Activated naive CD4-positive, alpha-beta T cell treated with anti-CD3 and anti-CD28 coated beads for 36 hours (primary cell): ENCODE results near the gene MAPT. TPM values are rescaled to one million over a fixed set of nuclear protein-coding genes. Genes with fewer than 3 reads are reported as not detected.

Source experiments
- CTCF ChIA-PET: fragments of 350-600 bp; sonication (Branson Sonifier 250); formaldehyde crosslinking; loops from one replicate; lab custom pipeline; 2021; ENCODE audit warnings: antibody characterized with exemption; lab: Charles Lee
- DNase-seq: peaks from one replicate; pipeline ENCODE4 v3.0.0-alpha.2; 2020
- H3K27ac Mint-ChIP-seq: one replicate; pipeline ENCODE4 v1.8.0; 2021; ENCODE audit warnings: mild to moderate bottlenecking, mixed read lengths
- H3K27me3 Mint-ChIP-seq: one replicate; pipeline ENCODE4 v1.8.0; 2021; ENCODE audit warnings: low read depth, mixed read lengths
- H3K36me3 Mint-ChIP-seq: one replicate; pipeline ENCODE4 v1.8.0; 2021; ENCODE audit warnings: low read depth, mixed read lengths
- H3K4me1 Mint-ChIP-seq: one replicate; pipeline ENCODE4 v1.8.0; 2021; ENCODE audit warnings: low read depth, mixed read lengths
- H3K4me3 Mint-ChIP-seq: one replicate; pipeline ENCODE4 v1.8.0; 2021; ENCODE audit warnings: mild to moderate bottlenecking, moderate library complexity, mixed read lengths
- H3K9me3 Mint-ChIP-seq: one replicate; pipeline ENCODE4 v1.8.0; 2021; ENCODE audit warnings: mixed read lengths
- intact Hi-C: fragments of 100-400 bp; cut with micrococcal nuclease; formaldehyde crosslinking; loops from one replicate; pipeline ENCODE4 v1.15.1; 2023
- total RNA-seq, 2 experiments: library from RNA; stranded (reverse); gene quantifications; one replicate each; pipeline ENCODE4 v1.2.3, GENCODE V29; 2021

Gene MAPT
- total RNA-seq, 2 experiments from 2014 or later: 0.57 to 0.86 TPM

DNA sequence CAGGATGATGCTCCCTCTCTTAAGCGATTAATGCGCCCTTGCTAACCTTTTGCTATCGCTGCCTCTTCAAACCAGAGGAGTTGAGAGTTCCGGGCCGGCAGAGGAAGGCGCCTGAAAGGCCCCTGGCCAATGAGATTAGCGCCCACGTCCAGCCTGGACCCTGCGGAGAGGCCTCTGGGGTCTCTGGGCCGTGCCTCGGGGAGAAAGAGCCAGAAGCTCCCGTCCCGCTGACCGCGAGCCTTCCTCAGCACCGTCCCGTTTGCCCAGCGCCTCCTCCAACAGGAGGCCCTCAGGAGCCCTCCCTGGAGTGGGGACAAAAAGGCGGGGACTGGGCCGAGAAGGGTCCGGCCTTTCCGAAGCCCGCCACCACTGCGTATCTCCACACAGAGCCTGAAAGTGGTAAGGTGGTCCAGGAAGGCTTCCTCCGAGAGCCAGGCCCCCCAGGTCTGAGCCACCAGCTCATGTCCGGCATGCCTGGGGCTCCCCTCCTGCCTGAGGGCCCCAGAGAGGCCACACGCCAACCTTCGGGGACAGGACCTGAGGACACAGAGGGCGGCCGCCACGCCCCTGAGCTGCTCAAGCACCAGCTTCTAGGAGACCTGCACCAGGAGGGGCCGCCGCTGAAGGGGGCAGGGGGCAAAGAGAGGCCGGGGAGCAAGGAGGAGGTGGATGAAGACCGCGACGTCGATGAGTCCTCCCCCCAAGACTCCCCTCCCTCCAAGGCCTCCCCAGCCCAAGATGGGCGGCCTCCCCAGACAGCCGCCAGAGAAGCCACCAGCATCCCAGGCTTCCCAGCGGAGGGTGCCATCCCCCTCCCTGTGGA, 88.6 kb downstream of the MAPT start:
- CTCF ChIA-PET: no interaction called here
- Mint-ChIP-seq H3K36me3 (no peaks in the 10 kb centered on the region), H3K4me1 (no peaks in the 10 kb centered on the region), H3K4me3 (no peak overlapping the region), H3K27ac (no peak overlapping the region), H3K27me3 (no peaks in the 10 kb centered on the region), H3K9me3 (no peaks in the 10 kb centered on the region)
- intact Hi-C loops: no loop called here
- DNase-seq: no peak

DNA sequence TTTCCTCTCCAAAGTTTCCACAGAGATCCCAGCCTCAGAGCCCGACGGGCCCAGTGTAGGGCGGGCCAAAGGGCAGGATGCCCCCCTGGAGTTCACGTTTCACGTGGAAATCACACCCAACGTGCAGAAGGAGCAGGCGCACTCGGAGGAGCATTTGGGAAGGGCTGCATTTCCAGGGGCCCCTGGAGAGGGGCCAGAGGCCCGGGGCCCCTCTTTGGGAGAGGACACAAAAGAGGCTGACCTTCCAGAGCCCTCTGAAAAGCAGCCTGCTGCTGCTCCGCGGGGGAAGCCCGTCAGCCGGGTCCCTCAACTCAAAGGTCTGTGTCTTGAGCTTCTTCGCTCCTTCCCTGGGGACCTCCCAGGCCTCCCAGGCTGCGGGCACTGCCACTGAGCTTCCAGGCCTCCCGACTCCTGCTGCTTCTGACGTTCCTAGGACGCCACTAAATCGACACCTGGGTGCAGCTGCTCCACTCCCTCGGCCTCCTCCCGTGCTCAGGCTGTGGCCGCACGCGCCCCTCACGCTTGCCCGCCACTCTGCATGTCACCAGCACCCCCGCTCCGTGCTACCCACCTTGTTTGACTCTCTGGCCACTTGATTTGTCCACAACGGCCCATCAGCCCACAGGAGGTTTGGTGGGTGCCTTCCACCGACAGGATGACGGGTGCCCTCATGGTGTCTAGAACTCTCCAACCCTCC, 89.4 kb downstream of the MAPT start:
- no peak overlapping the region for H3K27ac Mint-ChIP-seq
- H3K9me3 Mint-ChIP-seq: no peaks in the 10 kb centered on the region
- intact Hi-C loops: no loop called here
- no peaks in the 10 kb centered on the region for H3K27me3 Mint-ChIP-seq
- no peaks in the 10 kb centered on the region for H3K4me1 Mint-ChIP-seq
- DNase-seq: no peak
- no peak overlapping the region for H3K4me3 Mint-ChIP-seq
- CTCF ChIA-PET: no interaction called here
- H3K36me3 Mint-ChIP-seq: no peaks in the 10 kb centered on the region

DNA sequence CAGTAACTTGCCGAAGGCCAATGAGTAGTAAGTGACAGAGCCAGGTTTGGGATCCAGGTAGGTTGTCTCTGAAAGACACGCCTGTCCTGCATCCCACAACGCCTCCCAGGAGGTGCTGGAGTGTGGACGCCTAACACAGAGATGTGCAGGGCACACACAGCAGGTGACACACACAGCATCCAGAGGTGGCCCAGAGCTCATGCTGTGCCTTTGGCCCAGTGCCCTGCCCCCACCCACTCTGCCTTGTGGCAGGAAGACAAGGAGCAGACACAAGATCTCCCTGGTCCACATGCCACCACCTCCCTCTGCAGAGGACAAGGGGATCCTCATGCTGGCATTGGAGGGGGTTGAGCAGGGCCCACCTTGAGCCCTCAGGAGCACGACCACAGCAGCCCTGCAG, 90.0 kb downstream of the MAPT start:
- H3K36me3 Mint-ChIP-seq: no peaks in the 10 kb centered on the region
- H3K4me1 Mint-ChIP-seq: no peaks in the 10 kb centered on the region
- CTCF ChIA-PET: no interaction called here
- DNase-seq: no peak
- H3K9me3 Mint-ChIP-seq: no peaks in the 10 kb centered on the region
- no peaks in the 10 kb centered on the region for H3K27me3 Mint-ChIP-seq
- no peak overlapping the region for H3K27ac Mint-ChIP-seq
- intact Hi-C loops: no loop called here
- H3K4me3 Mint-ChIP-seq: no peak overlapping the region

DNA sequence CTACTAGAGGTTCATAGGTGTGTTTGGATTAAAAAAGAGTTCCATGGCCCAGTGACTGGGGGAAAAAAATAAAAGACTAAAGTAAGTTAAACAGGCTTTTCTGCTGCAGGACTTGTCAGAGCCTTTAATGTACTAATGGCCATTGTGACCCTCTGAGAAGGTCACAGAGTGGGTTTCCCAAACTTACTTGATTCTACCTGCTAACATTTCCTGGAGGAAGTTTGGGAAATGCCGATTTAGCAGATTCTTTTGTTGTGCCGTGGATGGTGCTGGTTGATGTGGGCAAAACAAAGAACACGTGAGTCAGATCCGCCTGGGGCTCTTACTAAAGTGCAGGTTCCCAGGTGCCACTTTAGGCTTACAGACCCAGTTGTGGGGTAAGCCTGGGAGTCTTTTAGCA, 91.1 kb downstream of the MAPT start:
- no peaks in the 10 kb centered on the region for H3K27me3 Mint-ChIP-seq
- H3K9me3 Mint-ChIP-seq: no peaks in the 10 kb centered on the region
- no peak for DNase-seq
- H3K4me3 Mint-ChIP-seq: no peak overlapping the region
- H3K36me3 Mint-ChIP-seq: no peaks in the 10 kb centered on the region
- no peak overlapping the region for H3K27ac Mint-ChIP-seq
- intact Hi-C loops: no loop called here
- CTCF ChIA-PET: no interaction called here
- no peaks in the 10 kb centered on the region for H3K4me1 Mint-ChIP-seq

DNA sequence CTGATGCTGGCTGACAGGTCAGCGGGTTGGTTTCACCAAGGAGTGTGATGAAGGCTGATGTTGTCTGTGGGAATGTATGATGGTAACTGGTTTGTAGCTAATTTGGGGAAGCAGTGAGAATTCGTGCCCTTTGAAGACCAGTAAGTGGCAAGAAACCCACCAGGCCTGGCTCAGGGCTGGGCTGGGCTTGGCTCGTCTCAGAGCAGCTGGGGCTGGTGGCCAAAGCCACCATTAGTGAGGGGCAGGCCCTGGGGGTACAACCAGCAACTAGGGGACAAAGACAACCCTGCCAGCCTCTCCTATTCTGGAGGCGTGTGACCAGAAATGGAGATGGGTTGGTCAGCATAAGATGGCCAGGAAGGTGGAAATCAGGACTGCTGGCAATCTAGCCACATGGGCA, 91.7 kb downstream of the MAPT start:
- H3K9me3 Mint-ChIP-seq: no peaks in the 10 kb centered on the region
- CTCF ChIA-PET: no interaction called here
- DNase-seq: no peak
- no peaks in the 10 kb centered on the region for H3K27me3 Mint-ChIP-seq
- no peaks in the 10 kb centered on the region for H3K4me1 Mint-ChIP-seq
- no peaks in the 10 kb centered on the region for H3K36me3 Mint-ChIP-seq
- H3K27ac Mint-ChIP-seq: no peak overlapping the region
- no peak overlapping the region for H3K4me3 Mint-ChIP-seq
- intact Hi-C loops: no loop called here

DNA sequence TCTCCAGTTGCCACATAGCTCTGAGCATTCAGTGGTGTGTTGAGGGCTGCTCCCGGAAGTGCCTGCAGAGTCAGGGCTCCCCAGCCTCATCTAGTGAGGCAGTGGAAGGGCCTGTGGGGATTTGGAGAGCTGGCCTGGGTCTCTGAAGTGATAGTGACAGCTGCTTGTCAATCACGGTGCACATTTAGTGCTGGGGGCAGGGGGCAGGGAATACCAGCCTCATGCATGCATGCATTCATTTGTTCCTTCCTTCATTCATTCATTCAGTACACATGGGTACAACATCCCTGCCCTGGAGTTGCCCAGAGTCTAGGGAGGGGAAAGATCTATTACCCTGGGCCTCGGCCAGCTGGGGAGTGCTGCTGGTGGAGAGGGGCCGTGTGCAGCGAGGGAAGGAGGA, 93.4 kb downstream of the MAPT start:
- H3K36me3 Mint-ChIP-seq: no peaks in the 10 kb centered on the region
- no peak overlapping the region for H3K4me3 Mint-ChIP-seq
- DNase-seq: no peak
- H3K9me3 Mint-ChIP-seq: no peaks in the 10 kb centered on the region
- intact Hi-C loops: no loop called here
- CTCF ChIA-PET: no interaction called here
- no peaks in the 10 kb centered on the region for H3K27me3 Mint-ChIP-seq
- no peaks in the 10 kb centered on the region for H3K4me1 Mint-ChIP-seq
- no peak overlapping the region for H3K27ac Mint-ChIP-seq

DNA sequence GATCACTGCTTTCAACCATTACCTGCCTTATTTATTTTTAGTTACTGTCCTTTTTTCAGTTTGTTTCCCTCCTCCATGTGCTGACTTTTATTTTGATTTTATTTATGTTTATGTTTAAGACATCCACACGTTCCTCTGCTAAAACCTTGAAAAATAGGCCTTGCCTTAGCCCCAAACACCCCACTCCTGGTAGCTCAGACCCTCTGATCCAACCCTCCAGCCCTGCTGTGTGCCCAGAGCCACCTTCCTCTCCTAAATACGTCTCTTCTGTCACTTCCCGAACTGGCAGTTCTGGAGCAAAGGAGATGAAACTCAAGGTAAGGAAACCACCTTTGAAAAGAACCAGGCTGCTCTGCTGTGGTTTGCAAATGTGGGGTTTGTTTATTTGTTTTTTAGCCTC, 95.4 kb downstream of the MAPT start:
- no peaks in the 10 kb centered on the region for H3K9me3 Mint-ChIP-seq
- H3K27ac Mint-ChIP-seq: no peak overlapping the region
- DNase-seq: no peak
- CTCF ChIA-PET: interaction anchor here (1.8 to 1.9 kb wide), 2 partner anchors 12 to 13 kb away, joined by 6 read pairs; no protein-coding TSS in a partner anchor
- no peaks in the 10 kb centered on the region for H3K4me1 Mint-ChIP-seq
- no peaks in the 10 kb centered on the region for H3K27me3 Mint-ChIP-seq
- H3K4me3 Mint-ChIP-seq: no peak overlapping the region
- no peaks in the 10 kb centered on the region for H3K36me3 Mint-ChIP-seq
- intact Hi-C loops: no loop called here

DNA sequence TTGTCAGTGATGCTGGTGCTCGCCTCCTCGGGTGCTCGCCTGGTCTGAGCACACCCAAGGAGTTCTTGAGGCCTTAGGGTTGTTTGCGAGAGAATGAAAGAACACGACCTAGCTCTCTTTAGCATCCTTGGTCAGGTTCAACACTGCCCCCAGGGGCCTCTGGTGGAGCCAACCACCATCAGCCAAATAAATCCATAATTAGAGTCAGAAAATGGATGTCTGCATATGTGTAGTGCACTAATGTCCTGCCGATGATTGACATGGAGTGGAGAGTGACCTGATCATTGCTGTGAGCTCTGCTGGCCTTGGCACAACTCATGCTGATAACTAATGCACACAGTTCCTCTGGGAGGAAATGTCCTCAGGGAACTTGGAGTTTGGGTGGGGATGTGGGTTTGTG, 96.5 kb downstream of the MAPT start:
- H3K4me3 Mint-ChIP-seq: no peak overlapping the region
- intact Hi-C loops: no loop called here
- CTCF ChIA-PET: interaction anchor here (0.6 to 1.9 kb wide), 3 partner anchors 11 to 1310 kb away, joined by 5 to 6 read pairs (median 6); no protein-coding TSS in a partner anchor
- DNase-seq: no peak
- H3K9me3 Mint-ChIP-seq: no peaks in the 10 kb centered on the region
- no peaks in the 10 kb centered on the region for H3K27me3 Mint-ChIP-seq
- no peaks in the 10 kb centered on the region for H3K4me1 Mint-ChIP-seq
- no peak overlapping the region for H3K27ac Mint-ChIP-seq
- H3K36me3 Mint-ChIP-seq: no peaks in the 10 kb centered on the region

DNA sequence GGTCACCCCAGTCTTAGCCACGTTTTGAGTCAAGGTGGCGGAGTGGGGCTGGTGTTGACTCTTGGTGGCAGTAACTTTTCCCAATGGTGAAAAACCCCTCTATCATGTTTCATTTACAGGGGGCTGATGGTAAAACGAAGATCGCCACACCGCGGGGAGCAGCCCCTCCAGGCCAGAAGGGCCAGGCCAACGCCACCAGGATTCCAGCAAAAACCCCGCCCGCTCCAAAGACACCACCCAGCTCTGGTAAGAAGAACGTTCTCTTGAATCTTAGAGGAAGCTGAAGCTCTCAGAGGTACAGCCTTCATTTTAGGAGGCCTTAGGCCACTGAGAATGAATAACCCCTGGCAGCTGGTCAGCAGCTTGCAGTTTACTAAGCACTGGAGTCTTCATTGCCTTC, 97.0 kb downstream of the MAPT start:
- Mint-ChIP-seq H3K27ac (no peak overlapping the region), H3K9me3 (no peaks in the 10 kb centered on the region), H3K4me3 (no peak overlapping the region), H3K27me3 (no peaks in the 10 kb centered on the region), H3K4me1 (no peaks in the 10 kb centered on the region), H3K36me3 (no peaks in the 10 kb centered on the region)
- intact Hi-C loops: no loop called here
- no peak for DNase-seq
- CTCF ChIA-PET: interaction anchor here (1.9 kb wide), 1 partner anchor 12 kb away, joined by 6 read pairs; no protein-coding TSS in a partner anchor

DNA sequence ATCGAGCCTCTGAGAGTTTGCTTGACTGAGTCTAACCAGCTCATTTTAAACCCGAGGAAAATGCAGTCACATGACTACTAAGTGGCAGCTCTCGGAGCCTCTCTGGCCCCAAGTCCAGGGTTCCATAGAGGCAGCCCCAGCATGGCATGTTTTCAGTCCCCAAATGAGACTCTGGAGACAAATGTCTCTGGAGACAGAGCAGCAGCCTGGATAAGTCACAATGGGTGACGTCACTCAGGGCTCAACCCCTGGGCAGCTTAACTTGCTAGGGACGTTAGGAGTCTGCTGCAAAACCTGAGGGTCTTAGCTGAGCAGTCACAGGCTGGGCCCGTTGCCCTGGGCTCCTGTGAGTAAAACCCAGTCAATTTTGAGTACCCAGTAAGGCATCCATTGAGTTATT, 97.8 kb downstream of the MAPT start:
- CTCF ChIA-PET: no interaction called here
- H3K4me1 Mint-ChIP-seq: no peaks in the 10 kb centered on the region
- H3K9me3 Mint-ChIP-seq: no peaks in the 10 kb centered on the region
- no peak overlapping the region for H3K4me3 Mint-ChIP-seq
- H3K27me3 Mint-ChIP-seq: no peaks in the 10 kb centered on the region
- no peaks in the 10 kb centered on the region for H3K36me3 Mint-ChIP-seq
- DNase-seq: no peak
- H3K27ac Mint-ChIP-seq: no peak overlapping the region
- intact Hi-C loops: no loop called here

DNA sequence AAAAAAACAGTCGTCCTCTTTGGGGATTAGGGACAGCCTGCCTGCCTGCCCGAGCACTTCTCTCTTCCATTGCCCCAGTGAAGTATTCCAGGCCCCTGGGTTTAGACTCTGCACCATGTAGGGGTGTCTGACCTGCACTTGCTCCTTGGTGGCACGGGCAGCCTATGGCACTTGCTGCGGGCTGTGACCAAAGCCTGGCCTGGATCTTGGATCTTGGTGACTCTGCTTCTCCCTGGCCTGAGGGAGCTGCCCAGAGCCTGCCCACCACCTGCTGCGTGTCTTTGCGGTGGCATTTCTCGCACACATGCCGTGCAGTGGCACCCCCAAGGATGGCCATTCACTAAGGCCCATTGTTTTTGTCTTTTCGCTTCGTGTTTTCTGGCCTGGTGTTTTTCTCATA, 98.5 kb downstream of the MAPT start:
- CTCF ChIA-PET: no interaction called here
- intact Hi-C loops: no loop called here
- Mint-ChIP-seq H3K27ac (no peak overlapping the region), H3K36me3 (no peaks in the 10 kb centered on the region), H3K9me3 (no peaks in the 10 kb centered on the region), H3K4me3 (no peak overlapping the region), H3K4me1 (no peaks in the 10 kb centered on the region), H3K27me3 (no peaks in the 10 kb centered on the region)
- no peak for DNase-seq

DNA sequence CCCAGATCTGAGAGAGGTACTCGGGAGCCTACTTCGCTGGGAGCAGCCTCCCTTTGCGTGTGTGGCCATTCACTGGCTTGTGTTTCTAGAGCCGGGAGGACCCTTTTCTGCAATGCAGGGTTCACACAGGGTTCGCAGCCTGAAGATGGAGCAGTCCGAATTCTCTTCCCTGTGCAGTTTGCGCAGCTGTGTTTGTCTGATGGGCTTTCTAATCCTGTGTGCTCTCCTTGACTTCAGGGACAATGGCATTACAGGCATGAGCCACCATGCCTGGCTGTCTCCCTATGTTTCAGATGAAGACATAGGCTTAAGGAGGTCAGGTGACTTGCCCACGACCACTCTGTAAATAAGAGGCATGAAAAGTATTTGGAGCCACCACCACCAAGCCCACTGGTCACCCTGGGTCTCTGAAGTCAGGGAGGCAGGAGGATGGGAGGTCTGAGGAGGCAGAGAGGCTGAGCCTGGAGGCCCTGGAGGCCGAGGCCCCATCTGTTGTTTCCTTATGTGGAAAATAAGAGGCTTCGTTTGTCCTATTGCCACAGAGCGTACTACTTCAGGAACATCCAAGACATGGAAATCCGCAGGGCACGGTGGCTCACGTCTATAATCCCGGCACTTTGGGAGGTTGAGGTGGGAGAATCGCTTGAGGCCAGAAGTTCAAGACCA, 99.7 kb downstream of the MAPT start:
- Mint-ChIP-seq H3K9me3 (no peaks in the 10 kb centered on the region), H3K36me3 (no peaks in the 10 kb centered on the region), H3K27me3 (no peaks in the 10 kb centered on the region), H3K27ac (no peak overlapping the region), H3K4me3 (no peak overlapping the region), H3K4me1 (no peaks in the 10 kb centered on the region)
- CTCF ChIA-PET: no interaction called here
- intact Hi-C loops: no loop called here
- no peak for DNase-seq
